GM19328 (cell line): ENCODE data around the gene MEIOB.
"Not testable (repeated sequence)": the region's sequence is repeated elsewhere in the genome, so short reads cannot be mapped to it uniquely, and the experiment has no call there.

Source experiments
- ATAC-seq: cut with Tn5 transposase; IDR thresholded peaks from one replicate; pipeline ENCODE4 v1.9.1; 2021; ENCODE audit warnings: mild to moderate bottlenecking, moderate library complexity; ENCODE audit not compliant: unreplicated experiment

The MEIOB gene, protein sequence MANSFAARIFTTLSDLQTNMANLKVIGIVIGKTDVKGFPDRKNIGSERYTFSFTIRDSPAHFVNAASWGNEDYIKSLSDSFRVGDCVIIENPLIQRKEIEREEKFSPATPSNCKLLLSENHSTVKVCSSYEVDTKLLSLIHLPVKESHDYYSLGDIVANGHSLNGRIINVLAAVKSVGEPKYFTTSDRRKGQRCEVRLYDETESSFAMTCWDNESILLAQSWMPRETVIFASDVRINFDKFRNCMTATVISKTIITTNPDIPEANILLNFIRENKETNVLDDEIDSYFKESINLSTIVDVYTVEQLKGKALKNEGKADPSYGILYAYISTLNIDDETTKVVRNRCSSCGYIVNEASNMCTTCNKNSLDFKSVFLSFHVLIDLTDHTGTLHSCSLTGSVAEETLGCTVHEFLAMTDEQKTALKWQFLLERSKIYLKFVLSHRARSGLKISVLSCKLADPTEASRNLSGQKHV

DNA sequence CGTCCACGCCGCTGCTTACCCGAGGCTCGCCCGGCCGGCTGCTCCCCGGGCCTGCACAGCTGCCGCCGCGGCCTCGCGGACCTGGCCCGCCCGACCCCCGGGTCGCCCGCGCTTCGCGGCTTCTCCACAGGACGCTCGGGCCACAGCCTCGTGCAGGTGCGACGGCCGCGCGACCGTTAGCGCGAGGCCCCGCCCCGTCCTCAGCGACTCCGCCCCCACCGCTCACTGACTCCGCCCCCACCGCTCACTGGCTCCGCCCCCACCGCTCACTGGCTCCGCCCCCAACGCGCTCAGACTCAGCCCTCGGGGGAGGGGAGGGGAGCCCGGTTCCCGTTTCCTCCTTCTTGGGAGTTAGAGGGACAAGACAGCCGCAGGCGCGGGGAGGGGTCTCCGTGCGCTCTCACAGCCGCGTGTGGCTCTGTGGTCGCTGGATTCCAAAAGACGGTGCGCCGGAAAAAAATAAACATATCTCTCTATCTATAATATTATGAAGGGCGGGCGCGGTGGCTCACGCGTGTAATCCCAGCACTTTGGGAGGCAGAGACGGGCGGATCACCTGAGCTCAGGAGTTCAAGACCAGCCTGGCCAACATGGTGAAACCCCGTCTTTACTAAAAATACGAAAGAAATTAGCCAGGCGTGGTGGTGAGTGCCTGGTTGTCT is at the start of gene MEIOB:
Gene MEIOB (minus strand): TSS at position 191 of the 662 bp plus-strand sequence. CDS start 3,989 bp downstream, outside the sequence.
- ATAC-seq: no peak

DNA sequence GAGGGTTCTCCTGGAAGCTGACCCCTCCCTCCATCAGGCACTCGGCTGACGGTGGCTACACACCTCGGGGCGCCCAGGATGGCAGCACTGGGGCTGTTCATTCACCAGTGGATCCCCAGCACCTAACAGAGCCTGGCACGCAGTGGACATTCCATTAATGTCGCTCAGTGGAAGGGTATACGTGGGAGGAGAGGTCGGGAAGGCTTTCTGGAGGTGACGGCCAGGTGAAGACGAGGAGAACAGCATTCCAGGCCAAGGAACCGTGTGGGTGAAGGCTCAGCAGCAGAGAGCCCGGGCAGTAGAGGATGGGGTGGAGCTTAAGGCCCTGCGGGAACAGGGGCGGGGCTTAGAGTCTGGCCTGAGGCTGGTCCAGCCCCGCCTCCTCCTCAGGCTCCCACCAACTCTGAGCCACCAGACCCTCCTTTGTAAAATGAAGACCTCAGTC is 48.8 kb upstream of the MEIOB start:
- ATAC-seq: no peak

DNA sequence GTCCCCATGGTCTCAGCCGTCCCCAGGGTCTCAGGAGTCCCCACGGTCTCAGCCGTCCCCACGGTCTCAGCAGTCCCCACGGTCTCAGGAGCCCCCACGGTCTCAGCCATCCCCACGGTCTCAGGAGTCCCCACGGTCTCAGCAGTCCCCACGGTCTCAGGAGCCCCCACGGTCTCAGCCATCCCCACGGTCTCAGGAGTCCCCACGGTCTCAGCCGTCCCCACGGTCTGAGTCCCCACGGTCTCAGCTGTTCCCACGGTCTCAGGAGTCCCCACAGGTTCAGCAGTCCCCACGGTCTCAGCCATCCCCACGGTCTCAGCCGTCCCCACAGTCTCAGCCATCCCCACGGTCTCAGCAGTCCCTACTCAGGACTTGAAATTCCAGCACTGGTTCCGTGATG is 48.2 kb upstream of the MEIOB start:
- not testable (repeated sequence) for ATAC-seq

DNA sequence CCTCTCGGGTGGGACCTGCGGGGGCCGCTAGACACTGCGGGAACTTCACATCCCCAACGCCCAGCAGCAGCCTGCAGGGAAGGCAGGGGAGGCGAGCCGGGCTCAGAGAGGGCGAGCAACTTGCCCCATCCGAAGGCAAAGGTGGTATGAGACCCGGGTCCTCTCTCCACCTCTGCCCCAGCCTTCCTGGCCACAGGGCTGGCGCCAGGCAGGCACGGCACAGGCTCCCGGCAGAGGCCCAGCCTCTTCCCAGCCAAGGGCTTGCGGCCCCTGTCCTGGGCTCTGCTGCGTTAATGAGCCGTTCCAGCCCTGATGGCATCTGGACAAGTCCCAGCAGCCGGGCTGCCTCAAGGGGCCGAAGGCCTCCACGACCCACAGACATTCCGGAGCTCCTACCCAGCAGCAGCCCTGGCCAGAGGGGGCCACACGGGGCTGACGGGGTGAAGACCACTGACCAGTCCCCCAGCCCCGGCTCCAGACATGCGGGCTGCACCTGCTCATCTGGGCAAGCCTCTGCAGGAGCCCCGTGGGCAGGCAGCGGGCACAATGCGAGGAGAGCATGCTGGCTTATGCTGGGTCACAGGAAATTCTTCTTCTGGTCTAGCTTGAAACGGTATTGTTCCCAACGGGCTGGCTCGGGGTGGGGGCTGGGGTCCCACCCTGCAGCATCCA is 47.5 kb upstream of the MEIOB start:
- ATAC-seq: no peak

DNA sequence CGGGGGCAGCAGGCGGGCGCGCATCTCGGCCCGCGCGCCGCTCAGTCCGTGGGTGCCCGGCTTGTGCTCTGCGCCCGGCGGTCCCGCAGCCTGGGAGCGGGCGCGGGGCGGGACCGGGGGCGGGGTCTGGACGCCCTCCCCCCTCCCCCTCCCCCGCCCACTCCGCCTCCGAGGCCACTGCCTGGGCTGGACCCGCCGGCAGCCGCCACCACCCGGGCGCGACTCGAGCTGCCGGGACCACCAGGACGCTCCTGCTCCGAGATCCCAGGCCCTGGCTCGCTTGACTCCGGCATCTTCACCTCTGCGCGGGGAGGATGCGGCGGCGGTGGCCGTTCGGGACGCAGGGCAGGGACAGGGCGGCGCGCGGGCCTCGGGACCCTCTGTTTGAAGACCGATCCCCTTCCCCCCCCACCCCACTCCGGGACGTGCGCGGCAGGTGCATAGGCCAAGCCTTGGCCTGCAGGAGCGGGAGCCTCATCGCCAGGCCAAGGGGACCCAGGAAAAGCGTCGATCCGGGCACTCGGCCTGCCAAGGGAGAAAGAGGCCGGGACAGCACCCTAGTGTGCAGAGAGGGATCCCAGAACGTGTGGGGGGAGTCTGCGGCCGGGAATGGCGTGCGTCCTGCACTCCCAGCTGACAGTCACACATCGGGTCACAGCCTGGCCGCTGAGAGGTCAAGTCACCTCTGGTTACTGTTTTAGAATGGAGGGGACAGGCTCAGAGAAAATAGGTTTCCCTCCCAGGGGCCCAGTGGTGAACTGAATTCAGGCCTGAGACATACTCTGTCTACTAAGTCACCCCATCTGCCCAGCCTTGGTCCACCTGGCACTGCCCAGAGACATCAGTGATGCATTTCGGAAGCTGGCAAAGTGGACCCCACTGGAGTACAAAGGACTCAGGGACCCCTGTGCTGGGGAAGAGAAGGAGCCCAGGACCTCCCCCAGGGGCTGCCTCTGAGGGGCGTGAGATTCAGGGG is 46.7 kb upstream of the MEIOB start, which contains the start of gene HS3ST6:
Gene HS3ST6 (minus strand): TSS at position 65 of the 976 bp plus-strand sequence. CDS start 92 bp downstream, outside the sequence.
- no peak for ATAC-seq

DNA sequence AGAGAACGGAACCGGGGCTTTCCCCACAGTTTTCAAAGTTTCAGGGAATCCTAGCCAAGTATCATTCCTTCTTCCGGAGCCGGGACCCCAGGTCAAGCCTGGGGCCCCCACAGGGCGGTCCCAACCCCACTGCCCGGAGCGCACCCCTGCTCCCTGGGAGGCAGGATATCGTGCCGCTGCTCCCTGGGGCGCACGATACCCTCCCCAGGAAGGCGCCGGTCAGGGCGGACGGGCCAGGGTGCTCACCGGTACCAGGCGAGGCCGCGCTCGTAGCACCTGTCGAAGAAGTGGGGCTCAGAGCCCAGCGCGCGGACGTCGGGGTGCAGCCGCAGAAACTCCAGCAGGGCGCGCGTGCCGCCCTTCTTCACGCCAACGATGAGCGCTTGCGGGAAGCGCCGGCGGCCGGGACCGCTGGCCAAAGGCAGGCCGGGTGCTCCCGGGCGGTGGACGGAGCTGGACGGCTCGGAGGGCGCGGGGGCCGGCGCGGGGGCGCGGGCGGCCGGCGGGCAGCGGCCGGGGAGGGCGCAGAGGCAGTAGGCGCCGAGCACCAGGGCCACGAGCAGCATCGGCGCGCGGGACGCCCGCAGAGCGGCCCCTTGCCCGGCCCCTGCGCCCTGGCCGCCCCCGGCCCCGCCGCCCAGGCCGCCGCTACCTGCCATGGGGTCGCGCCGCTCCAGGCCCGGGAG is 45.8 kb upstream of the MEIOB start:
- ATAC-seq: no peak

DNA sequence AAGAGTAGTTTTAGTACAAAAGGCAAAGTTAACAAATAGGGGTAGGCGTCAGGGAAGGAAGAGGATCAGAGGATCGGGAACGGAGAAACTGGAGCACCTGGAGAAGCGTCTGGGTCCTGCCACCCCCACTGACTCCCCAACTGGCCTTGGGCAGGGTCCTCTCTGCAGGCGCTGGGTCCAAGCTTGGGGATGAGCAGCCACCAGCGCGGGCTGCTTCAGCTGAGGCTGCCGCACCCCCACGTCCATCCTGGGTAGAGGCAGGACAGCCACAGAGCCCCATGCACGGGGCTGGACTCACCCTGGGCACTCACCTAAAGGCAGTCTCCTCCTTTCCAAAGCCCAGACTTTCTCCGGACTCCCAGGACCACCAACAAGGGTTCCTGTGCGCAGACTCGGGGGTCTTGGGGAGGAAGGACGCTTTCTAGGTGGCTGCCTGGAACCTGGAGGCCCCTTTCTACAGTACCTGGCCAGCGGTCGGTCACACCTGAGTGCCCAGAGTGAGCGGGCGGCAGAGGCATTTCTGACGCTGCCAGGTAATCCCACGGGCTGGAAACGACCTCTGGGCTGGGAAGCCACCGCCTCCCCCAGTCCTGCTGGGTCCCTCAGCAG is 45.2 kb upstream of the MEIOB start:
- no peak for ATAC-seq

DNA sequence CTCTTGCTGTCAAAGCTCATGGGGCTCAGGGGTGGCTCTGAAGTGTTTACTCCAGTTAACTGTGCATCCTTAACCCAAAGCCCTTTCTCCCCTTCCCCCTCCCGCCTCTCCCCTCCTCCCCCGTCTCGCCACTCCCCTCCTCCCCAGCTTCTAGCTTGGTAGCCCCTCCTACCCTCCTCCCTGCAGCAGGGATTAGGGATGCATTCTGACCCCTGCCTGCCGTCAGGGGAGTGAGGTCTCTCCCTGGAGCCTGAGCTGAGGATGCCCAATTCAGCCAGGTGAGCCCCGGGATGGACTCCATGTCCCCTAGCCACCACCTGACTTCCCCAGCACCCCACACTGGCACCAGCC is 44.7 kb upstream of the MEIOB start:
- ATAC-seq: no peak

DNA sequence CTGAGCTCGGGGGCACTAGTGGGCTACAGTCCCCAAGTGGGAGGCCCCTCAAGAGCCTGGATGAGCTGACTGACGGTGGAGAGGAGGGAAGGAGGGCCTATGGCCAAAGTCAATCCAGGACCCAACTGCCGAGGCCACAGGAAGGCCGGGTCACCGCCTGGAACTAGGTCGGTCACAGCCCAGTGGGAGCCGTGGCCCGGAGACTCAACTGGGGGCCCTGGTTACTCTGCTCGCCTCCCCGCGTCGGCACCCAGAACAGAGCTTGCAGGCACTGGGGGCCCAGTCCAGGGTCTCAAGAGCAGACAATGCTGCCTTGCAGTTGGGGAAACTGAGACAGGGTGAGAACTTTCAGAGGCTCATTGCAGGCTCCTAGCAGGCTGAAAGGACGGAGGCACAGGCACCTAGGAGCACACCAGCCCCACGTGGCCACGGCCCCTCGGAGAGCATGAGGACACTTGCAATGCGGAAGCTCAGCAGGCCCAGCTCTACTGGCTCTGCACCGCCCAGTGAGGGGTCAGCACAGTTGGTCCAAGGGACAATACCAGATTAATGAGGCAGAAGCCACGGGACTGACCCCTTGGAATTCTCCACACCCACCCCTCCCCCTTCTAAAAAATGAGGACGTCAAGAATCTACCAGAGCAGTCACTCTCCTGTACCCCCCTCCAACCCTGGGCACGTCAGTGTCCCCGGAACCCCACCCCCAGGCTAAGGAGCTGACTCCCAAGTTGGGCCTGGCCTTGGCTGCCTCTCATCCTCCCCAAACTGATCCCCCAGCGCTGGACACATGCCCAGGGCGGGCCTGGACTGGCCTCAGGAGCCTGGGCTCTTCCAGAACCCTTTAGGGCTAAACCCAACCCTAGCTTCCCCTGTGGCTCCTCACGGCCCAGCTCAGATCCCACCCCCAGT is 44.0 kb upstream of the MEIOB start:
- no peak for ATAC-seq

DNA sequence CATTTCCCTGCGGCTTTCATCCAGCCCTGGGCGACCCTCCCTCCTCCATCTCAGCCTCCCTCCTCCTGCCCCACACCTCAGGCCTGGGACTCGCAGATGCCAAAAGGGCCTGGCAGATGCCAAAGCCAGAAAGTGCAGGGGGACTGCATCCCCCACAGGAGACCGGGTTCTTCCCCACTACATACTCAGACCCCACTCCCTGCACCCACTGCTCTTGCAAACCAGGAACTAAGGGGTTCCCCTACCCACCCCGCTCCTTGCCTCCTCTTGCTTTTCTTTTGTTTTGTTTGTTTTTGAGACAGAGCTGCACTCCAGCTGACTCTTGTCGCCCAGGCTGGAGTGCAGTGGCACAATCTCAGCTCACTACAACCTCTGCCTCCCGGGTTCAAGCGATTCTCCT is 43.0 kb upstream of the MEIOB start:
- no peak for ATAC-seq

DNA sequence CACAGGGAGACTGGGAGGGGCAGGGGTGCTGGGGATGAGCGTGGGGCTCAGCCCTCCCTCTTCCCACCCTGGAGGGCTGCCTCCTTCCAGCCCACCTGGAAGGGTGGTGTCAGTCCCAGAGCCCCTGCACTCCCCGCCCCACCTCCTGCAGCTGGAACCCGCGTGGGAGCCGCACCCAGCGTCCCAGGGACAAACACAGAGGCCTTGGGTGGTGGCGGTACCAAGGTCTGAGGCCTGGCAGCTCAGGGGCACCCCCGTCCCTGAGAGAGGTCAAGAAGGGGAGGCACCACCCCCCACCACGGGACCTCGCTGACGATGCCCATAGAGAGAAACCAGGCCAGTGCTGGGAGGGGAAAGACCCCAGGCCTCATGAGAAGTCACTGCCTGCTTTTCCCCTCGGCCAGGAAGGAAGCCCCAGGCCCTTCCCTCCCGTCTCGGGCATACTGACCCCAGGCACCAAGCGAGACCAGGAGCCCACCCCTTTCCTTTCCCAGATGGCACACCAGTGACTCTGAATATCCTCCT is 42.2 kb upstream of the MEIOB start:
- no peak for ATAC-seq

DNA sequence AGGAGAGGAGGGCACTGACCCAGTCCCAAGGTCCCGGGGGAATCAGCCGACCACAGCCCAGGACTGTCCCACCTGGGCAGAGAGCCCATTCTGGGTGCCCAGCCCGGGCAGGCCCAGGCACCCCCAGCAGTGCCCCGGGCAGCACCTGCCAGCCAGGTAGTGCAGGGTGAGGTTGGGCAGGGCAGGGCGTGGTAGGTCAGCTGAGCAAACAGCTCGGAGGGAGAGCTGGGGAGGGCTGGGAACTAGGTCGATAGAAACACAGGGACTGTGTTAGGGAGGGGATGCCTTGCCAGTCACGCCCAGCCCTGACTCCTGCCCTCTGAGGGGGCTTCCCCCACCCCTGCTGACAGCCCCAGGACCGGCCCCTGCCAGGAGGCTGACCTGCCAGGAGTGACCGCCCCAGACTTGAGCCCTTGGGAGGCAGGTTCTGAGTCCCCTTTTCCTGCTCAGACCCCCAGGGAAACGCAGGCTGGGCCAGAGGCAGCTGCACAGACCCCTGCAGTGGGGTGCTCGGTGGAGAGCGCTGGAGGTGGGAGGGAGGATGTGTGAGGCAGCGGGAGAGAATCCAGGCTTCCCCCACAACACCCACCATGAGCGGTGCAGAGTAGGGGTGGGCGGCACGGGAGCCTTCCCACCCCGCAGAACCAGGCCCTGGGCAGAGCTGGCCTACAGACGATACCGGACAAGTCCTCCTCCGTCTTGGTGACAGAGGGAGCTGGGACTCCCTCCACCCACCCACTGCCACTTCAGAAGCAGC is 41.5 kb upstream of the MEIOB start:
- no peak for ATAC-seq

DNA sequence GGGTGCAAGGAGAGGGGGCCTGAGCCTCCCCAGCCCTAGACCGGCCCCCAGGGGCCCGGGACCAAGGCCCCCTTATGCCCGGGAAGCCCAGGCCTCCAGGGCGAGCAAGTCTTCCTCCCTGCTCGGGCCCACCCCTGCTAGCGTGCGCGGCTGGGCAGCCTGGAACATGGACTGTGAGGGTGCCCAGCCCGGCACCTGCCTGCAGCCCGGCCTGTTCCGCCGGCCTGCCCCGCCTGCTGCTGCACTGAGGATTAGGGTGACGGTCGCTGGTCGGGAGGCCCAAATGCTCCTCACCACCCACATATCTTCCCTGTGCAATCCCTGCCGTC is 40.2 kb upstream of the MEIOB start:
- ATAC-seq: no peak

DNA sequence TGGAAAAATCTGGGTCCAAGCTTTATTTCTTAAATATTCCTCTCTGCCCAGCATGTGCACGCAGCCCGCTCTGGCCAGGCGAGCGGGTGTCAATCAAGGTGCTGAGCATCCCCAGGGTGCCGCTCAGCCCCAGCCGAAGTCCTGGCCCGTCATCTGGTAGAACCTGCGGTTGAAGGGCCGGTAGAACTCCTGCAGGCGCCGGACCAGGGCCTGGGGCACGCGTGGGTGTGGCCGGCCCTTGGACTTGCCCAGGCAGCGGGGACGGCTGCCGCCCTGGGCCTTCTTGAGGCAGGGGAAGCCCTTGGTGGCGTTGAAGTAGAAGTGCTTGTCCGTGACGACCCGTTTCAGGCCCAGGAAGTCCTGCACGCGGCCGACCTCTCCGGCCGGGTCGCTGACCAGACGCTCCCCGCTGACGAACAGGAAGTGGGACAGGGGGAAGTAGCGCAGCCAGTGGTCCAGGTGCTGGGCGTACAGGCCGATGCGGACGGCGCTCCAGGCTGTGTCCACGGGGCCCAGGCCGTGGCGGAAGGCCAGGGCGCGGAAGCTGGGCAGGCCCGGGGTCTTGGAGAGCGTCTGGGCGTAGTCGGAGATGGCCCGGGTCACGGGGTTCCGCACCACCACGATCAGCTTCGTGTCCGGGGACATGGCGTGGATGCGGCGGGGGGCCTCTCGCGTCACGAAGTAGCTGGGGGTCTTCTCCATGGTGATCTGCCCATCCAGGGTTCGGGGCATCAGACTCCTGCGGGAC is 39.7 kb upstream of the MEIOB start:
- ATAC-seq: no peak

DNA sequence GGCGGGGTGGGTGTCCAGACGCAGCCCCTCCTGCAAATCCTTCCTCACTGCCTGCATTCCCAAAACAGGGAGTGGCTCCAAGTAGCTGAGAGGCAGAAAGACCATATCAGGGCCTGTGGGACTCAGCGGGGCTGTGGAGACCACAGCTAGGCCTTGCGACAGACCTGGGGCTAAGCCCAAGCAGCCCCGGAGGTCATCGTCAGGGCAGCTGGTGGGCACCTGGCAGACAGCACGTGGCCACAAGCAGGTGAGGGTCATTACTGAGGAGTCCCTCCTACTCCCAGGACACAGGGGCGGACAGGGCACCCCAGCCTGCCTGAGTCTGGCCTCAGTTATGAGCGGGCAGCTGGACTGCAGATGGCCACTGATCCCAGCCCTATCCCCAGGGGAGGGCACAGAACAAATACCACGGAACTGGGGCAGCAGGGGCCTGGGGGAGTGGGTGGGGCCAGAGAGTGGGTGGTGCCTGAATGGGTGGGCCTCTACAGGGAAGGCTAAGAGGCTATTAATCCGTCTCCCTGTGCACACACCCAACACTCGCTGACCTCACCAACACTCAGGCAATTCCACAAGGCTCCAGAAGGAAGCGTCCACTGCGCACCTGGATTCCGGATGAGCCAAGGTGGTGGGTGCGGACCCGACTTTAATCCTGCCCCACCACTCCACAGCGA is 37.7 kb upstream of the MEIOB start:
- no peak for ATAC-seq

DNA sequence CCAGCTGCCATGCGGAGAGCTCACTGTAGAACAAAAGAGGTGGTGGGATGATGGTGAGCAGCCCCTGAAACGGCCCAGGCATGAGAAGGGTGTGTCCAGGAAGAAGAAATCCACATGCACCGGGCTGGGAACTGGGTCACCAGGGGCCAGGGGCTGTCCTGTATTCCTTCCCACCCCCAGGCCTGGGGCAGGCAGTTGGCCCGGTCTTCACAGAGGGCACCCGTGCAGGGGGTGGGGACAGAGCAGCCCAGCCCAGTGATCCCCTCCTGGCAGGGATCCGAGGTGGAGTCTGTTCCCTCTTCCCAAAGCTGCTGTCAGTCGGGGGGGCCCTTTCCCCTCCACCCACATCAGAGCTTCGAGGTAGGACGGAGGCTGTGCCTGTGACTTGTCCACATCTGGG is 37.0 kb upstream of the MEIOB start:
- no peak for ATAC-seq
